ENCODE measurements around the gene GRIK5. TPM values are rescaled to one million over a fixed set of nuclear protein-coding genes. Genes with fewer than 3 reads are reported as not detected.

GRIK5 gene
- total RNA-seq, 2 experiments from 2014 or later = 0.59 TPM

- POLR2A ChIA-PET = no interaction called here
- CTCF ChIA-PET = interaction anchor here (0.7 kb wide), 1 partner anchor 252 kb away, joined by 3 read pairs; no protein-coding TSS in a partner anchor
These were observed 91.5 kb downstream of the GRIK5 start for GRCh38 chr19:41978470-41978869.

GRCh38 chr19:41977916-41978315 is 92.1 kb downstream of the GRIK5 start:
- ChIA-PET POLR2A (no interaction called here), CTCF (no interaction called here)

- ChIA-PET CTCF (no interaction called here), POLR2A (no interaction called here)
These were observed 95.4 kb downstream of the GRIK5 start for GRCh38 chr19:41974652-41975051.

GRCh38 chr19:41971363-41971762 is 98.6 kb downstream of the GRIK5 start:
- ChIA-PET CTCF (no interaction called here), POLR2A (no interaction called here)

GRCh38 chr19:41969772-41970458 is 100.1 kb downstream of the GRIK5 start:
- CTCF ChIA-PET = no interaction called here
- POLR2A ChIA-PET = no interaction called here

- ChIA-PET CTCF (no interaction called here), POLR2A (no interaction called here)
These were observed 101.0 kb downstream of the GRIK5 start for GRCh38 chr19:41968751-41969595.

GRCh38 chr19:41967054-41967783 is 102.8 kb downstream of the GRIK5 start:
- CTCF ChIA-PET = no interaction called here

GRCh38 chr19:41965106-41965505 is 104.9 kb downstream of the GRIK5 start:
- POLR2A ChIA-PET = no interaction called here
- CTCF ChIA-PET = no interaction called here

More at GRCh38 chr19:41967054-41967783, 102.8 kb downstream of the GRIK5 start:
- POLR2A ChIA-PET = no interaction called here

- ChIA-PET CTCF (no interaction called here), POLR2A (interaction anchor here (2.3 kb wide), 1 partner anchor 101 kb away, joined by 12 read pairs; the partner anchor contains the start of gene RPS19)
These were observed 109.0 kb downstream of the GRIK5 start for GRCh38 chr19:41960973-41961372.

GRCh38 chr19:41959056-41960053 is 110.7 kb downstream of the GRIK5 start, which contains the start of gene RABAC1:
Gene RABAC1, minus strand, starts transcription at chr19:41959321. Its CDS starts 29 bp downstream, at chr19:41959292.
- ChIA-PET POLR2A (interaction anchor here (0.5 to 2.3 kb wide), 6 partner anchors 9 to 122 kb away, joined by 3 to 12 read pairs (median 4); partner anchors contain the start of gene RPS19), CTCF (interaction anchor here (0.8 to 2.7 kb wide), 7 partner anchors 10 to 99 kb away, joined by 3 to 18 read pairs (median 3); partner anchors contain the start of gene RPS19)

- CTCF ChIA-PET = interaction anchor here (0.9 to 3.0 kb wide), 14 partner anchors 9 to 99 kb away, joined by 3 to 18 read pairs (median 4); partner anchors contain the start of genes CD79A and RPS19
- POLR2A ChIA-PET = interaction anchor here (0.7 to 2.3 kb wide), 6 partner anchors 8 to 98 kb away, joined by 3 to 12 read pairs (median 4); partner anchors contain the start of gene RPS19
These were observed 111.5 kb downstream of the GRIK5 start for GRCh38 chr19:41958367-41959055.

- ChIA-PET CTCF (interaction anchor here (0.9 to 3.0 kb wide), 11 partner anchors 12 to 98 kb away, joined by 3 to 18 read pairs (median 4); partner anchors contain the start of genes CD79A and RPS19), POLR2A (interaction anchor here (0.9 to 2.2 kb wide), 4 partner anchors 12 to 98 kb away, joined by 3 to 12 read pairs (median 4); partner anchors contain the start of gene RPS19)
These were observed 112.1 kb downstream of the GRIK5 start for GRCh38 chr19:41957838-41958366.

GRCh38 chr19:41957161-41957837 is 112.7 kb downstream of the GRIK5 start:
- ChIA-PET POLR2A (interaction anchor here (1.0 to 1.6 kb wide), 2 partner anchors 12 to 97 kb away, joined by 4 read pairs; partner anchors contain the start of gene RPS19), CTCF (interaction anchor here (0.7 to 3.0 kb wide), 13 partner anchors 10 to 98 kb away, joined by 3 to 18 read pairs (median 3); partner anchors contain the start of genes CD79A and RPS19)

- ChIA-PET POLR2A (interaction anchor here (1.0 to 1.6 kb wide), 2 partner anchors 12 to 96 kb away, joined by 4 read pairs; partner anchors contain the start of gene RPS19), CTCF (interaction anchor here (0.7 to 3.0 kb wide), 6 partner anchors 10 to 97 kb away, joined by 3 to 10 read pairs (median 3); partner anchors contain the start of gene RPS19)
These were observed 113.4 kb downstream of the GRIK5 start for GRCh38 chr19:41956621-41957020.

- POLR2A ChIA-PET = no interaction called here
- CTCF ChIA-PET = interaction anchor here (3.0 kb wide), 1 partner anchor 82 kb away, joined by 10 read pairs; no protein-coding TSS in a partner anchor
These were observed 114.5 kb downstream of the GRIK5 start for GRCh38 chr19:41955521-41955920.

- ChIA-PET CTCF (interaction anchor here (0.7 to 3.5 kb wide), 11 partner anchors 9 to 92 kb away, joined by 3 to 26 read pairs (median 3); partner anchors contain the start of gene RPS19), POLR2A (interaction anchor here (0.6 kb wide), 1 partner anchor 76 kb away, joined by 13 read pairs; no protein-coding TSS in a partner anchor)
These were observed 118.3 kb downstream of the GRIK5 start for GRCh38 chr19:41951686-41952172.
